HG03139 (cell line): Measurements from ENCODE around the gene TMEM182.

Source experiments
- ATAC-seq: cut with Tn5 transposase; IDR thresholded peaks from one replicate; pipeline ENCODE4 v1.9.1; 2021; ENCODE audit not compliant: unreplicated experiment

The TMEM182 gene

DNA sequence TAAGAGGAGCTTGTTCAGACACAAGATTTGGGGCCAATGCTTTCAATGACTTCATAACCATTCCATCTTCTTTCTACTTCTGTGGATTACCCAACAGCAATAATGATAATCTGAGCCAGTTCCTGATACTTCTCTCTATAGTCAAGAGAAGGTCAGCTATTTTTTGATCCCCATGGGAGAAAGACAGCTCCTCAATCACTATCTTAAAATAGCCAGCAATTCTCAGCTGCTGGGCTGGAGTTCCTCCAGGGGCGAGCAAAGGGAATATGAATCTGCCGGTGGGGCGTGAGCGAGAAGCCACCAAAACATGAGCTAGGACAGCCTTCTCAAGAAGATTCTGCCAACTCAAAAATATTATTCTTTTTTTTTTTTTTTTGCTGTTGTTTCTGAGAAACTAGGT, at the start of gene TMEM182:
TMEM182 (plus strand) TSS at position 269 of the 400 bp plus-strand sequence. CDS start 187 bp downstream, outside the sequence.
- ATAC-seq: no peak

DNA sequence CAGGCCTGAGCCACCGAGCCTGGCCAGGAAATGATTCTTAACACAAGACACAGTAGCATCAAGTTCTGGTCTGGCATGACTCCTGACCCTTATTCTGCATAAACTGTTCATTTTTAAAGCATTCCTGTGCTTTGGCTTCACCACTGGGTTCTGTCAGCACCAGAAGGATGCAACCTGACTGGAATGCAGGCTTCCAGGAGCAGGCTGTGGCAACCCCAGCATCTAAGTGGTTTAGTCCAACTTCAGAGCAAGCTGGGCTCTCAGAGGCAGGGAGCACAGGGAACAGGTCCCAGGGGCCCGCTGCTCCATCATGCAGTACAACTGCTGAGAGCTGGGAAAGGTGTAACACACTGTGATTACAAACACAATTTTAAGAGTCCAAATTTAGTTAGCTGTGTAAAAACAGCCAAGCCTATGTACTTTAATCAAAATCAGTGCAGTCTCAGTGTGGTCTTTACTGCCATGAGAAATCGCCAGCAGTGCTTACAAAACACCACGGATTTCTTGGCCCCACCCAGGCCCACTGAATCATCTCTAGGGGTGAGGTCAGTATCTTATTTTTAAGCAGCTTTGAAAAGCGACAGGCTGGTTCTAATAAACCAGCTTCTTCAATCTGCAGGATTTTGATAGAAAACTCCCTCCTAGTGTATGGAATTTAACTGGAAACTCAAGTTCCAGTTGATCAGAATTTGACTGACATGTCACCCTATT, 44.4 kb upstream of the TMEM182 start:
- ATAC-seq: no peak

DNA sequence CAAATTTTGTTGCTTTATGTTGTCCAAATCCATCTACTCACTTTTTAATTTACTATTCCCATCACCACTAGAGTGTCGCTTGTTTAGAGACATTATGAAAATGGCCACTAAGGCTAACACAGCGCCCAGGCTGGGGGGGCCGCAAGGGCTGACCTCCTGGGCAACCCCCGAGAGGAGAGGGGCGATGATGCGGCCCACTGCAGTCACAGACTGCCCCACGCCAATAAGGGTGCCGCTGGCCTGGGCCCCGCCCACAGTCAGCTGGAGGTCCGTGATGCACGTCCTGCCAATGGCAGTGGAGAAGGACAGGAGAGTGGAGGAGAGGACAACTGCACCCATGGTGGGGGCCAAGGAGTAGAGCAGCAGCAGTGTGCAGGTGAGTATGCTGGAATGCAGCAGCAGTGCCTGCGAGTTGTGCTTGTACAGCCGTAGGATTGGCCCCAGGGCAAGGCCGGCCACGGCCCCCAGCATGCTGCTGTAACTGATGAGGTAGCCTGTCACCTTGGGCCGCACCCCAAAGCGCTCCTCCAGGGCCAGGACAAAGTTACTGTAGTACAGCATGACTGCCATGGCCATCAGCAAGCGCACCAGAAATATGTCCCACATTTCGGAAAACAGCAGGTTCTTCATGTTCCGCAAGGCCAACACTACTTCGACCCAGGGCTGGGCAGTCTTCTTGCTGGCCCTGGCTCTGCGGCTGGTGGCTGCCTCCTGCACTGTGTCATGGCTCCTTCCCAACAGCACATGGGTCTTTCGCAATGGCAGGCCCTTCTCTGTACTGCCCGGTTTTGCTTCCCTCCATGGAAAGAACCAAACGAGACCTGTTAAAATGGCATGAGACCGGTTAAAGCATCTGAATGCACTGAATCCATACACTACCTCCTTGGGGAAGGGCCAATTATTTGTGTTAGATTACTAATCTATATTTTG, 43.2 kb upstream of the TMEM182 start:
- no peak for ATAC-seq

- no peak for ATAC-seq
These were observed 37.8 kb upstream of the TMEM182 start for GRCh38 chr2:102724016-102724490.

- no peak for ATAC-seq
These were observed 37.3 kb upstream of the TMEM182 start for GRCh38 chr2:102724553-102724952.

DNA sequence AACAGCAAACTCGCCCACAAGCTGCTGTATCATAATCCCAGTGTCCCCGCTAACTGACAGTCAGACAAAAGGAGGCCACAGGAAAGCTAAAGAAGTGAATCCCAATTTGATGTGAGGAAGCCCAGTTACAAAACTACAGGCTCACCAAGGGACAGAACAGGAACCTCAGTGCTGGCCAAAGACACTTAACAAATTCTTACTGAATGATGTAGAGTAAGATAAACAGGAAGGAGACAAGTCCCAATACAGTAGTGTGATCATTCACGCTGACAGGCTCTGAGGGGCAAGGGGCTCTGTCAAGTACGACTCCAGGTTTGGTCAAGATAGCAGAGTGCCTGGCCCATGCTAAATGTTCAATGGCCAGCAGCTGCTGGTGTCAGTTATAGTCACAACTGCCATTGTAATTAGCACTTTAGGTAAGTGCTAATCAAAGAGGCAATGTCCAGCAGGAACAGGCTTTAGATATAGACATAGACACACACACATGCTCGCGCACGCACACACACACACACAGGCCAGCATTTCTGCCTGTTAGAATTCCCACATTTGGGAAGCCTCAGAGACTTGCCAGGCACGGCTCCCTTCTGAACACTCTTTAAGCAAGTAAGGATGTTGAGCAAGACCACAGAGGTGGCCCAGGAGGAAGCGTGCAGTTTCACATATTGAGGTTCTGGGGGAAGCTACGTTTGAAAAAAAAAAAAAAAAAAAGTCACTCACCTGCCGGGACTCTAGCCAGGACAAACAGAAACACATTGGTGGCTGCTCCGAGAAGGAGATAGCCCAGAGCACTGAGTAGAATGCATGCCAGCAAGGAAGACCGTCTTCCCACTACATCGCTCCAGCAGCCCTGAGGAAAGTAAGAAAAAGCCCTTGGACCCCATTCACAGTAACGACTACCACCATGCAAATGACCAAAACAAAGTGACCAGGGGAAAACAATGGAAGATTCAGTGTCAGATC, 35.4 kb upstream of the TMEM182 start:
- ATAC-seq: no peak

- no peak for ATAC-seq
These were observed 26.3 kb upstream of the TMEM182 start for GRCh38 chr2:102735416-102736109.

- peak; percentile 6 for ATAC-seq
These were observed 25.8 kb upstream of the TMEM182 start for GRCh38 chr2:102736110-102736409.

GRCh38 chr2:102736410-102737409, 25.1 kb upstream of the TMEM182 start:
- ATAC-seq: peak; percentile 90

DNA sequence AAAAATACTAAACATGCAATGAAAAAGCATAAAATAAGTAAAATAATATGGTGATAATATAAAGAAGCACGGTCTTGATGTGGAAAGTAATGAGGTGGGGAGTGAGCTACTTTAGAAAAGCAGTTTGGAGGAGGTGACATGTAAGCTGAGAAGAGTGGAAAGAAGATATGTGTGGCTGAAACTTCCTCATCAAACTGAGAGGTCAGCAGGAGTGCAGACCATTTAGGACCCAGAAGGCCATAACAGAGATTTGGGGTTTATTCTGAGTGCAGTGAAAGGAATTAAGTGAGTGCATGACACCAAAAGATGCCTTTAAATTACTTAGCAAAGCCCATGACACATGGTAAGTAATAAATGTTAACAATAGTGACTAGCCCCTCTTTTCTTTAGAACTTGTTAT, 24.4 kb upstream of the TMEM182 start:
- ATAC-seq: peak; percentile 40

DNA sequence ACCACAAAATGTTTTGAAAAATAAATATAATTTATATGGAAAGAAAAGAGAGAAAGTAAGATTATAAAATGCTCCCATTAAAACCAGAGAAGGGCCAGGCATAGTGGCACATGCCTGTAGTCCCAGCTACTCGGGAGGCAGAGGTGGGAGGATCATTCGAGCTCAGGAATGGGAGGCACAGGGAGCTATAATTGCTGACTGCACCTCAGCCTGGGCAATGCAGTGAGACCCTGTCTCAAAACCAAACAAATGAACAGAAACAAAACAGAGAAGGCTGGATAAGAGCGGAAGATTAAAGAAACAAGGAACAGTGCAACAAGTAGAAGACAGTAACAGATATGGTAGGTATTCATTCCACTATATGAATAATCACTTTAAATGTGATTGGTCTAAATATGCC, 18.6 kb upstream of the TMEM182 start:
- no peak for ATAC-seq

GRCh38 chr2:102748107-102748506, 13.7 kb upstream of the TMEM182 start:
- ATAC-seq: no peak

- no peak for ATAC-seq
These were observed 11.9 kb upstream of the TMEM182 start for GRCh38 chr2:102749938-102750337.

DNA sequence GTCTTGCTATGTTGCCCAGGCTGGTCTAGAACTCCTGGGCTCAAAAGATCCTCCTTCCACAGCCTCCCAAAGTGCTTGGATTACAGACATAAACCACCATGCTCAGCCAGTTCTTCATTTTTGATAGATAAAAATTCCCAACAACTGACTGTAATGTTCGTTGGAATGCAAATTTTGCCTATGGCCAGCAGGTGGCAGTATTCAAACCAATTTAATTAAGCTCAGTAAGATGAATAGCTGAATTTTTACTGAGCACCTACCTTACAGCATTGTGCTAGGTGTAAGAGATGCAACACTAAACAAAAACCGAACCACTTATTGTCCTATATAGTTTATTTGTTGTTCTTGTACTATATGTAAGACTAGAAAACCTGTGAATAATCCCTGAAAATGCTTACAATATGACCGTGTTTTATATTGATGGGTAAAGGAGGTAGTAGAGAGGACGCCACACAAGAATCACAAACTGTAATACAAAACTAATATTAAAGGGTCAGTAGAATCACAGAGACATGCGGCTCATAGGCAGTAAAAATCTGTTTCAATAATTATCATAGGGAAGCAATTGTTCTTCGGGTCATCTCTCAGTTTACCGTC, 8.2 kb upstream of the TMEM182 start:
- no peak for ATAC-seq

DNA sequence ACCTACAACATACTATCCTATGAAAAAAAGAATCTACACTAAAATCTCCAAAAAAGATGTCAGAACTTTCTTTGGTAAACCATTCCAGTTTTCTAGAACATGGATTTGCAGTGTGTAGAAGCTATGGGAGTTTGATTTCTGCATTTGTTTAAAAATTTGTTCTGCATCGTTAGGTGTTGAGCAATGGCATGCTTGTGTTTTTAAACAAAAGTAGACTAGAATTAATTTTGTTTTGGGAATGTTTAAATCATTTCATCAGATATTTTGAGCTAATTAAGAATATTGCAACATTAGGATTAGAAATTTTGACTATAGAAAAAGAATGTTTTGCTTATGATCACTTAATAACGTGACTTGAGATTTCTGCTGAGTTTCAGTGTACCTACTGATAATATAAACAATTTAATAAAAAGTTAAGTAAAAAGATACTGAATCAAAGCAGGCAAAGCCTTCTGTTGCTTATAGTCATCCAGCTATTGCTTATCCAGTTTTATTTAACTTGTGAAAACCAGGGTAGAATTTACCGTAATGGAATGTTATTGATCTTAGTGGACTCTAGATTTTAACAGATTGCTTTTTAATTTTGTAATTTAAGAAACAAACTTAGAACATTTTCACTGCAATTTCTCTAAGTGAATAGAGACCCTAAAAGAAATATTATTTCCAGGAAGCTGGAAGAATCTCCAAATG, 7.2 kb upstream of the TMEM182 start:
- ATAC-seq: no peak

DNA sequence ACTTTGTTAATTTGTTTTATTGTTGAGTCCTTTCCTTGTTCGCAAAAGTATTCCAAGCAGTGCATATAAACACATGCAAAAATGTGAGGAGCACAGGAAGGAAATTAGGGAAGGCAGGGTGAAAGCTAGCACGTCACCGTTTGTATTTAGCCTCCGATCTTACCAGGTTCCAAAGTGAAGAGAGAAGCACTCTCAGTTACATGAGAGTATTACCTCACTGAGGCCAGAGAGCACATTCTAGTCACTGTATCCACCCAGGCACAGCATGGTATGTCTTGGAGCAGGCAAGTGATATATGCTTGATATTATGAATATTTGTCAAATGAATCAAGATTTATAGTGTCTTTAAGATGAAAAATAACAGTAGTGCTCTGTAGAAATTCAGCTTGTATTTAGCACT, 6.5 kb upstream of the TMEM182 start:
- no peak for ATAC-seq

GRCh38 chr2:102758439-102758838, 3.4 kb upstream of the TMEM182 start:
- no peak for ATAC-seq

DNA sequence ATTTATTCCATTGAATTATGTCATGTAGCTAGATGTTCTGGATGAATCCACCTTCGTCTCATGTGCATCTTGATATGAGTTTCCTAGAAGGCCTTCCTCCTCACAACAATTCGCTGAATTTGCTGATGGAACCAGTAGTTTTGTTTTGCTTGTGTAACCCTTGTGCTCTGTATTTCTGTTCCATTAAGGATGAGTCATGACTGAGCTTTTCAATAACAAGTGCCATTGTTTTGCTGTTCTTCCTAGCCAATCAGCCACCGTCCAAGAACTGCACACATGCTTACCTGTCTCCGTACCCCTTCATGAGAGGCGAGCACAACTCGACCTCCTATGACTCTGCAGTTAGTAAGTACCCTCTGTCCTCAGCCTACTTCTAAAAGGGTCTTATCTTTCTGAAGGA, 2.3 kb downstream of the TMEM182 start:
- ATAC-seq: no peak
